B cell (primary cell): Measurements from ENCODE around the gene LGR5. TPM values are rescaled to one million over a fixed set of nuclear protein-coding genes. Genes with fewer than 3 reads are reported as not detected.

Source experiments
- polyA plus RNA-seq: library from polyadenylated mRNA; depleted of rRNA; stranded (reverse); fragments of >200 nt; gene quantifications from 2 replicates; pipeline ENCODE4 v1.2.3, GENCODE V29; 2012
- total RNA-seq, 2 donors: library from RNA; stranded (reverse); fragments of 120-200 nt in 1 of 2; gene quantifications; 1 replicate in 1 of 2; 2 replicates in 1 of 2; pipeline versions ENCODE4 v1.2.3 to v1.2.4, GENCODE V29; 2013 to 2022

The LGR5 gene
- total and polyA plus RNA-seq, 2 donors (not counting 1 experiment from before 2014, with no cell fraction given): 0.06 TPM; not detected in 1

Other genes with a start within 250 kb of the LGR5 start
- 141 and 154 TPM in 2 replicates for gene ZFC3H1, start 224.1 kb downstream of the LGR5 start, total RNA-seq
- gene ZFC3H1, start 224.1 kb downstream of the LGR5 start, polyA plus RNA-seq: 55.9 and 69.5 TPM in 2 replicates
- gene THAP2, start 224.5 kb downstream of the LGR5 start, total RNA-seq: 13.2 and 15.8 TPM in 2 replicates
- 9.5 and 11.6 TPM in 2 replicates for gene THAP2, start 224.5 kb downstream of the LGR5 start, polyA plus RNA-seq
- 39.4 and 45.5 TPM in 2 replicates for gene TMEM19, start 246.3 kb downstream of the LGR5 start, total RNA-seq
- gene TMEM19, start 246.3 kb downstream of the LGR5 start, polyA plus RNA-seq: 45.8 and 53.6 TPM in 2 replicates